GM18520 (cell line): ENCODE data around the gene PIK3R5.
"Not testable (repeated sequence)": the region's sequence is repeated elsewhere in the genome, so short reads cannot be mapped to it uniquely, and the experiment has no call there.

Source experiments
- ATAC-seq: cut with Tn5 transposase; IDR thresholded peaks from one replicate; pipeline ENCODE4 v1.9.1; 2021; ENCODE audit not compliant: unreplicated experiment

PIK3R5 gene

GRCh38 chr17:8861495-8862181 is 103.9 kb downstream of the PIK3R5 start:
- no peak for ATAC-seq

- no peak for ATAC-seq
Measured at GRCh38 chr17:8859804-8860430, 105.6 kb downstream of the PIK3R5 start.

GRCh38 chr17:8859027-8859803 is 106.3 kb downstream of the PIK3R5 start:
- ATAC-seq, result no peak

- ATAC-seq, result peak; percentile 27
Measured at GRCh38 chr17:8857919-8858318, 107.6 kb downstream of the PIK3R5 start.

- no peak for ATAC-seq
Measured at GRCh38 chr17:8856869-8857575, 108.5 kb downstream of the PIK3R5 start.

DNA sequence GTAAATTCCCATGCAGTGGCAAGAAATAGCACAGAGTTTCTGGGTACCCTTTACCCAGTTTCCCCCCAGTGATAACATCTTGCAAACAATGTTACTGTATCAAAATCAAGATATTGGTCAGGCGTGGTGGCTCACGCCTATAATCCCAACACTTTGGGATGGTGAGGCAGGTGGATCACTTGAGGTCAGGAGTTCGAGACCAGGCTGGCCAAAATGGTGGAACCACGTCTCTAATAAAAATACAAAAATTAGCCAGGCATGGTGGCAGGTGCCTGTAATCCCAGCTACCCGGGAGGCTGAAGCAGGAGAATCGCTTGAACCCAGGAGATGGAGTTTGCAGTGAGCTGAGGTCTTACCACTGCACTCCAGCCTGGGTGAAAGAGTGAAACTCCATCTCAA is 109.3 kb downstream of the PIK3R5 start:
- ATAC-seq, result not testable (repeated sequence)

- ATAC-seq, result peak; percentile 35
Measured at GRCh38 chr17:8855477-8856204, 109.9 kb downstream of the PIK3R5 start.

GRCh38 chr17:8851600-8851999 is 113.9 kb downstream of the PIK3R5 start:
- no peak for ATAC-seq

DNA sequence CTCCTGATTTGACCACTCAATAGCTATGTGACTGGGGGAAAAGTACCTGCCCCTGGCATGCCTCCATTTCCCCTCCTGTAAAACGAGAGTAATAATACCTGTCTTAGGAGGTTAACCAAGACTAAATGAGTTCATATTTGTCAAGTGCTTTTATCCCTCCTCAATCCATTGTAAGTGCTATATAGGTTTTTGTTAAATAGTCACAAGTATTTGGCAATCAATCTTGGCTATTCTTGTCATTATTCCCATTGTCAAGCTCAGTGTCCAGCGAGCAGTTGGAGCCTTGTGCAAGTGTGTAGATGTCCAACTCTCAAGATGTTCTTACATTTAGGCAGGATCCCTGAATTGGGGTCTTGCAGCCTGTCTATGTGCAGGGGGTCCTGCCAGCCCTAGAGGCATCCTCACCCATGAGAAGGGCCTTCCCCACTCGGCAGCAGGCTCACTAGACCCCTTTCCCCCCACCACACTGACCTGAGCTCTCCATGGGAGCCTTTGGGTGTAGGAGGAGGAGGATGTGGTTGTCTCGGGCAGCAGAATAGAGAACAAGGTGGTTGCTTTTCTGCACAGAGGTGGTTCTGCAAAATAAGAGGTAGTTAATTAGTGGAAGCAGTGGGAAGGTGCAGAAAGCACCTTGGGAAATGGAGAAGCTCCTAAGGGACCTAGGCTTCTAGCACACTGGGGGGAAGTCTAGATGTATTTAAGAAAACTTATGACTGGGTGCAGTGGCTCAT is 116.0 kb downstream of the PIK3R5 start:
- no peak for ATAC-seq

DNA sequence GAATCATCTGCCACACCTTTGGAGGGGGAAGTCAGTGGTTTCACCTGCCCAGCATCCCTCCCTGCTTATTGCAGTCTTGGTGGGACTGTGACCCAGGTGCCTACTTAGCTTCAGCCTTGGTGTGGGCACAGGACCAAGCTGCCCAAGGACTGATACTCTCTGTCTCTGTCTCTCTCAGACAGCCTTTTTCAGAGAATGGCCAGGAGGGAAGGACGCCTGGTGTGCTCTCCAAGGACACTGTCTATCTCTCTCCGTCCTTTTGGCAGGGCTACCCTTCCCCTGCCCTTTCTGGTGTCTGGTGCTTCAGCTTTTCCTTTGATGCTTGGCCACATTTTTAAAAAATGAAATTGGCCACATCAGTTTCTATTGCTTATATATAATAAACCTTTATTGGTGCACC is 117.6 kb downstream of the PIK3R5 start:
- no peak for ATAC-seq

DNA sequence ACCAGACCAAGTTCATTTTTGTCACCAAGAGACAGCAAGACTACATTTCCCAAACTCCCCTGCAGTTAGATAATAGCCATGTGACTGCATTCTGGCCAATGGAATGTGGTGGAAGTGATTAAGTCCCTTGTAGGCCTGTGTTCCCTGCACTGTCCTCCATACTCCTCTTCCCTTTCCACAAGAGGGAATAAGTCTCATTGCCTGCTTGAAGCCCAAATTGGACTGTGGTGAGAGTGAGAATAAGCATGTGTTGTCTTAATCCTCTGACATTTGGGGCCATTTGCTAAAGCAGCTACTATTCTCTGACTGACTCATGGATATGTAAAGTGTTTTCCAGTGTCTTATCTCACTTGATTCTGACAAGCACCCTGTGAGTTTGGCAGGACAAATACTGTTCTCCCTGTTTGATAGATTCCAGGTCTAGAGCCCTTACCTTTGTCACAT is 118.7 kb downstream of the PIK3R5 start:
- no peak for ATAC-seq

GRCh38 chr17:8844229-8845218 is 121.0 kb downstream of the PIK3R5 start:
- no peak for ATAC-seq

- no peak for ATAC-seq
Measured at GRCh38 chr17:8843344-8843743, 122.2 kb downstream of the PIK3R5 start.

DNA sequence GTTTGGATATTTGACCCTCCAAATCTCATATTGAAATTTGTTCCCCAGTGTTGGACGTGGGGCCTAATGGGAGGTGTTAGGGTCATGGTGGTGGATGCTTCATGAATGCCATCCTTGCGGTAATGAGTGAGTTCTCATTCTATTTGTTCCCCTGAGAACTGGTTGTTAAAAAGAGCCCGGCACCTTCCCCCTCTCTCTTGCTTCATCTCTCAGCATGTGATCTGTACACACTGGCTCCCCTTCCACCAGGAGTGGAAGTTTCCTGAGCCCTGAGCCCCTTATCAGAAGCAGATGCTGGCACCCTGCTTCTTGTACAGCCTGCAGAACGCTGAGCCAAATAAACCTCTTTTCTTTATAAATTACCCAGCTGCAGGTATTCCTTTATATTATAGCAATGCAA is 123.7 kb downstream of the PIK3R5 start:
- ATAC-seq, result no peak

DNA sequence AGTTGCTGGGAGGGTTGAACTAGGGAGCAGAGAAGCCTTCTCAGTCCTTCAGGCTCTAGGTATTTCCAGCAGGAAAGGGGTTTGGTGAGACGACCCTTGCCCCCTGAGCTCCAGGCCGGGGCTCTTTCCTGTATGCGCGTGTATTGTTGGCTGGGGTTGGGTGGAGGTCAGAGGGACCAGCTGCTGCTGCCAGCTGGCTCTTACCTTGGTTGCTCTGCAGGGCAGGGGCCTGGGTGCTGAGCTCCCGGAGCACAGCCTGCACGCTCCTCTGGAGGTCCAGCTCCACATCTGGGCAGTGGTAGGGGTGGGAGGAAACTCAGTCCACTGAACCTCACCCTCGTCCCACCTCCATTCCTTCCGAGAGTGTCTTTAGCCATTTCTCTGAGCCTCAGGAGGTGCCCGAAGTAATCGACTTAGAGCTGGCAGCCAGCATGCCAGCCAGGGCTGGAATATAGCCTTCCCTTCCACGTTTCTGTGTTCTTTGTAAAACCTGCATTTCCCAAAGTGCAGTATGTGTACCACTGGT is 126.0 kb downstream of the PIK3R5 start:
- ATAC-seq, result no peak

DNA sequence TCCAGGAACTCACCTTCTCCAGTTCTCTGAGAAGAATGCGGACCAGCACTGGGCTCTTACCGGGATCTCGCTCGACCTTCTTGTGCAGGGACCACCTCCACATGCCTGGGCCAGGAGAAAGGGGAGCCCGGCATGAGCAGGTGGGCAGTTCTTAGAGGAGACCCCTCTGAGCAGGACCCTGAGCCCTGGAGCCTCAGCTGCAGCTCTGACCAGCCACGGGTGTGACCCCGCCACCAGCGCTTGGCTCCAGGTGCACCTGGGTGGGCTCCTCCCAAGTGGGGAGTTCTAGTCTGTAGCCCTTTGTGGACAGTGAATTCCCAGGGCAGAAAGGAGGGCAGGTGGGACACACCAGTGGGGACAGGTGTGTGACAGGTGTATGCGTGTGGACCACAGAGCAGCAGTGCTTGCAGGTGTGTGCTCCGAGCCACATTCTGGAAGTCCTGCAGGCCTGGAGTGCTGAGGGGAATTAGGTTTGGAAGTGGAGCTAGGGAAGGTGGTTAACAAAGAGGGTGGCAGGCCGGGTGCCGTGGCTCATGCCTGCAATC is 126.9 kb downstream of the PIK3R5 start:
- no peak for ATAC-seq

- ATAC-seq, result no peak
Measured at GRCh38 chr17:8837563-8838075, 127.9 kb downstream of the PIK3R5 start.
